HepG2 (cell line): ENCODE measurements around the gene PTHLH. TPM values are rescaled to one million over a fixed set of nuclear protein-coding genes. Genes with fewer than 3 reads are reported as not detected.

ENCODE experiments used
- ATAC-seq: fragments of 200-7000 bp; cut with Tn5 transposase; 3 replicates; pipeline ENCODE4 v1.9.1; 2020; ENCODE audit warnings: mild to moderate bottlenecking, moderate library complexity
- BruUV-seq: library from RNA; stranded (reverse); fragments of 400-500 nt; replicated peaks from 2 replicates; lab custom pipeline; 2021; lab: Mats Ljungman, UMichigan
- CTCF ChIA-PET: fragments of 300-600 bp; formaldehyde crosslinking; extraction: SDS; loops from one replicate; lab custom pipeline; 2021; ENCODE audit warnings: low total read pairs, inconsistent platforms, low intra/inter-chr PET ratio; lab: Yijun Ruan, JAX
- POLR2A ChIA-PET: fragments of 350-600 bp; sonication (Branson Sonifier 250); formaldehyde crosslinking; loops from one replicate; lab custom pipeline; 2020; ENCODE audit warnings: antibody characterized with exemption, inconsistent platforms; lab: Yijun Ruan, JAX
- DNase-seq: peaks from one replicate; pipeline ENCODE4 v3.0.0-alpha.2; 2015; ENCODE audit warnings: low spot score
- FAIRE-seq: peaks from 3 replicates; lab custom pipeline; 2011; peaks lifted over from hg19 to GRCh38; lab: Jason Lieb, UNC
- H2AFZ ChIP-seq: one replicate; pipeline ENCODE4 v1.6.1; 2011; ENCODE audit warnings: low read length, inconsistent platforms
- H3K27ac ChIP-seq: fragments of 300-600 bp; 3 replicates; pipeline ENCODE4 v1.8.0; 2011; ENCODE audit warnings: mixed run types, mild to moderate bottlenecking, mixed read lengths, low read length, inconsistent platforms; ENCODE audit not compliant: insufficient read depth; ENCODE audit errors: extremely low read length
- H3K27me3 ChIP-seq, 2 experiments: fragments of 200-600 bp in 1 of 2; 2 replicates in 1 of 2; 3 replicates in 1 of 2; pipeline versions ENCODE4 v1.6.0 to v1.8.0; 2011; ENCODE audit warnings: low read length in 2 of 2, mild to moderate bottlenecking in 2 of 2, moderate library complexity in 2 of 2, inconsistent platforms in 1 of 2; ENCODE audit not compliant: insufficient read depth in 2 of 2, control insufficient read depth in 1 of 2
- H3K36me3 ChIP-seq, 2 experiments: fragments of 200-600 bp in 1 of 2; replicated peaks in 1 of 2; 2 replicates in 1 of 2; 3 replicates in 1 of 2; pipeline versions ENCODE4 v1.5.1 to v1.8.0; 2011; ENCODE audit warnings: low read length in 2 of 2, inconsistent platforms in 1 of 2; ENCODE audit not compliant: insufficient read depth in 2 of 2, control insufficient read depth in 1 of 2
- H3K4me1 ChIP-seq: 2 replicates; pipeline ENCODE4 v1.5.1; 2012; ENCODE audit warnings: low read length, inconsistent platforms; ENCODE audit not compliant: insufficient read depth
- H3K4me2 ChIP-seq: 2 replicates; pipeline ENCODE4 v1.6.0; 2011; ENCODE audit warnings: low read depth, low read length, inconsistent platforms
- H3K4me3 ChIP-seq, 3 experiments: fragments of 200-600 bp in 1 of 3; sonication (generic), shearing (Covaris generic) in 1 of 3; replicated peaks in 1 of 3; 2 replicates each; pipeline ENCODE4 v1.5.1; 2011 to 2016; ENCODE audit warnings: low read length in 3 of 3, inconsistent platforms in 2 of 3, low read depth in 2 of 3, mild to moderate bottlenecking in 2 of 3, control low read depth in 1 of 3, mixed read lengths in 1 of 3; ENCODE audit not compliant: insufficient read depth in 1 of 3
- H3K79me2 ChIP-seq: one replicate; pipeline ENCODE4 v1.6.1; 2011; ENCODE audit warnings: low read length, inconsistent platforms; ENCODE audit not compliant: insufficient read depth
- H3K9ac ChIP-seq: 2 replicates; pipeline ENCODE4 v1.6.0; 2011; ENCODE audit warnings: mild to moderate bottlenecking, low read depth, low read length, inconsistent platforms; ENCODE audit not compliant: insufficient read depth
- H3K9me3 ChIP-seq: 2 replicates; pipeline ENCODE4 v1.5.1; 2012; ENCODE audit warnings: mild to moderate bottlenecking, low read length
- H4K20me1 ChIP-seq: 2 replicates; pipeline ENCODE4 v1.6.0; 2011; ENCODE audit warnings: inconsistent platforms, mild to moderate bottlenecking, low read length, moderate library complexity; ENCODE audit not compliant: insufficient read depth
- AHR ChIP-seq: IDR thresholded peaks from 2 replicates; pipeline ENCODE4 v1.6.1; 2018; ENCODE audit warnings: missing genetic modification reagents, missing compliant biosample characterization
- ATF1 ChIP-seq: IDR thresholded peaks from 2 replicates; pipeline ENCODE4 v1.6.1; 2016; ENCODE audit warnings: mild to moderate bottlenecking, control low read depth
- BCL6 ChIP-seq: IDR thresholded peaks from 2 replicates; pipeline ENCODE4 v1.6.1; 2016; ENCODE audit warnings: missing genetic modification reagents, missing compliant biosample characterization
- GLI4 ChIP-seq: sonication (generic); formaldehyde crosslinking; IDR thresholded peaks from 2 replicates; pipeline ENCODE4 v1.5.1; 2020; ENCODE audit warnings: missing genetic modification reagents, mild to moderate bottlenecking, moderate library complexity, borderline replicate concordance
- MYC ChIP-seq: sonication (generic); formaldehyde crosslinking; IDR thresholded peaks from 2 replicates; pipeline ENCODE4 v1.9.0; 2021; ENCODE audit warnings: missing genetic modification reagents, borderline replicate concordance
- MYNN ChIP-seq: sonication (generic); formaldehyde crosslinking; IDR thresholded peaks from 2 replicates; pipeline ENCODE4 v1.4.0; 2020; ENCODE audit warnings: mild to moderate bottlenecking, low read depth, missing genetic modification reagents
- REPIN1 ChIP-seq: sonication (generic); formaldehyde crosslinking; IDR thresholded peaks from 2 replicates; pipeline ENCODE4 v1.8.0; 2022; ENCODE audit warnings: missing genetic modification reagents, low read depth, mild to moderate bottlenecking, borderline replicate concordance
- TAF1 ChIP-seq: sonication (generic); formaldehyde crosslinking; IDR thresholded peaks from 2 replicates; pipeline ENCODE4 v1.4.0; 2020; ENCODE audit warnings: missing genetic modification reagents
- TARDBP ChIP-seq: sonication (generic); formaldehyde crosslinking; IDR thresholded peaks from 2 replicates; pipeline ENCODE4 v1.8.0; 2022; ENCODE audit warnings: mild to moderate bottlenecking, missing genetic modification reagents
- ZKSCAN5 ChIP-seq: sonication (generic); formaldehyde crosslinking; IDR thresholded peaks from 2 replicates; pipeline ENCODE4 v1.5.1; 2020; ENCODE audit warnings: mild to moderate bottlenecking, missing genetic modification reagents
- ZNF460 ChIP-seq: sonication (generic); formaldehyde crosslinking; IDR thresholded peaks from 2 replicates; pipeline ENCODE4 v1.5.1; 2020; ENCODE audit warnings: missing genetic modification reagents, mild to moderate bottlenecking, borderline replicate concordance
- ZNF644 ChIP-seq: IDR thresholded peaks from 2 replicates; pipeline ENCODE4 v1.6.1; 2016; ENCODE audit warnings: low read depth
- ZNF691 ChIP-seq: sonication (generic); formaldehyde crosslinking; IDR thresholded peaks from 2 replicates; pipeline ENCODE4 v1.4.0; 2020; ENCODE audit warnings: missing genetic modification reagents, low read depth, mild to moderate bottlenecking, borderline replicate concordance
- ZNF709 ChIP-seq: sonication (generic); formaldehyde crosslinking; IDR thresholded peaks from 2 replicates; pipeline ENCODE4 v1.5.0; 2020; ENCODE audit warnings: mild to moderate bottlenecking, missing genetic modification reagents
- ZSCAN22 ChIP-seq: sonication (generic); formaldehyde crosslinking; IDR thresholded peaks from 2 replicates; pipeline ENCODE4 v1.4.0; 2020; ENCODE audit warnings: mild to moderate bottlenecking, missing genetic modification reagents
- WGBS: methylation state at CpG from one replicate; pipeline ENCODE4 v1.1.6; 2017; ENCODE audit warnings: low lambda C conversion rate; 5-methylcytosine and 5-hydroxymethylcytosine counted together
- in situ Hi-C: cut with HindIII; loops from 2 replicates; pipeline ENCODE4 v1.10.0; 2017; ENCODE audit warnings: low pct_unique_long_range_greater_than_20kb; ENCODE audit not compliant: extremely low pct_ligation_motif_present
- intact Hi-C: fragments of 100-400 bp; cut with micrococcal nuclease; formaldehyde crosslinking; loops from one replicate; pipeline ENCODE4 v1.10.0; 2022; ENCODE audit not compliant: unreplicated experiment
- polyA plus RNA-seq, 8 experiments: library from polyadenylated mRNA; depleted of rRNA in 3 of 8; stranded (reverse) in 7 of 8; unstranded in 1 of 8; fragments of >200 nt; fragmentation: Illumina TruSeq in 4 of 8; extraction: Trizol in 4 of 8; gene quantifications; 2 replicates each; pipeline versions ENCODE4 v1.2.1 to v1.2.3, GENCODE V29; 2011 to 2016; ENCODE audit warnings: low read depth in 4 of 8, missing spikeins in 1 of 8, mixed read lengths in 1 of 8; ENCODE audit not compliant: insufficient read depth in 1 of 8
- total RNA-seq, 5 experiments: library from RNA; depleted of rRNA; stranded (reverse); fragments of >200 nt; fragmentation: Illumina TruSeq; extraction: Trizol; gene quantifications; 2 replicates each; pipeline ENCODE4 v1.2.3, GENCODE V29; 2016; ENCODE audit warnings: low read depth in 1 of 5

Gene PTHLH
- total and polyA plus RNA-seq, 2 of the 13 experiments (the other 11 are each of a cell fraction or from before 2014, with no cell fraction given), result 0.22 TPM; not detected in 1

- Histone ChIP-seq H4K20me1 (no peaks in the 10 kb centered on the region), H3K27me3 (peaks cover 0 to 6% of the 10 kb centered on the region in 2 experiments; a peak in 2 of 5 replicates), H3K4me1 (no peaks in the 10 kb centered on the region), H3K27ac (no peak overlapping the region), H3K9ac (no peak overlapping the region), H3K9me3 (no peaks in the 10 kb centered on the region), H3K79me2 (no peaks in the 10 kb centered on the region), H3K4me2 (no peak overlapping the region), H3K36me3 (no peaks in the 10 kb centered on the region), H3K4me3 (no peak overlapping the region), H2AFZ (no peak overlapping the region)
- intact Hi-C loops (no loop called here), in situ Hi-C loops (no loop called here)
- DNase-seq, result no peak
- 74% methylated on average over 3 of the region's 3 CpGs for WGBS
- no peak for ATAC-seq
- no peak for FAIRE-seq
- no TSS peak for BruUV-seq
- POLR2A ChIA-PET, result no interaction called here
- no peak for TF ChIP-seq ZNF709 (CRISPR knock-in tag)
- no peak for TF ChIP-seq REPIN1
- no peak for TF ChIP-seq TARDBP
- TF ChIP-seq ZNF460, result no peak
- no peak for TF ChIP-seq GLI4
- no peak for TF ChIP-seq ZKSCAN5 (CRISPR knock-in tag)
- TF ChIP-seq ZNF691 (CRISPR knock-in tag), result no peak
- no peak for TF ChIP-seq BCL6 (CRISPR knock-in tag)
- no peak for TF ChIP-seq MYC (CRISPR knock-in tag)
- TF ChIP-seq TAF1 (CRISPR knock-in tag), result no peak
- no peak for TF ChIP-seq AHR (CRISPR knock-in tag)
- no peak for TF ChIP-seq ZNF644 (CRISPR knock-in tag)
- TF ChIP-seq ATF1, result no peak
- no peak for TF ChIP-seq ZSCAN22 (CRISPR knock-in tag)
- no peak for TF ChIP-seq MYNN (CRISPR knock-in tag)
- CTCF ChIA-PET, result no interaction called here
Measured at GRCh38 chr12:27958675-27959074, 13.9 kb downstream of the PTHLH start.
